CD4-positive, alpha-beta T cell treated with Interleukin-6 at 100 ng/mL for 8 hours (primary cell): ENCODE results near the gene CD209.
A peak's percentile ranks its signal among the peaks of the same experiment; 100 is the strongest.
"Not testable (repeated sequence)": the region's sequence is repeated elsewhere in the genome, so short reads cannot be mapped to it uniquely, and the experiment has no call there.

Experiments
- DNase-seq: peaks from one replicate; pipeline ENCODE4 v3.0.0-alpha.2; 2020; ENCODE audit warnings: mixed read lengths, low spot score

The CD209 gene

DNA sequence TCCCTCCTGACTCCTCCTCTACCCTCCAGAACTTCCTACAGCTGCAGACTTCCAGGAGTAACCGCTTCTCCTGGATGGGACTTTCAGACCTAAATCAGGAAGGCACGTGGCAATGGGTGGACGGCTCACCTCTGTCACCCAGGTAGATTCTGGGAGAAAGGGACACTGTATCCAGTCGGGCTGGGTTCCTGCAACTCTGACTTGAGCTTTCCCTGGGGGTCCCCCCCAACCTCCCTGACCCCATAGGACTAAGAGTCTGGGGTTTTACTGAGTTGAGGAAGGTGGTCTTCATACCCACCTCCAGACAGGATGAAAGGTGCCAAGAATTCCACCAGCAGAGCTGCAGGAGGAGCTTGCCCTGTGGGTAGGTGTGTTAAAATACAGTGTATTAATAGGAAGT is 20.2 kb upstream of the CD209 start:
- DNase-seq: no peak

DNA sequence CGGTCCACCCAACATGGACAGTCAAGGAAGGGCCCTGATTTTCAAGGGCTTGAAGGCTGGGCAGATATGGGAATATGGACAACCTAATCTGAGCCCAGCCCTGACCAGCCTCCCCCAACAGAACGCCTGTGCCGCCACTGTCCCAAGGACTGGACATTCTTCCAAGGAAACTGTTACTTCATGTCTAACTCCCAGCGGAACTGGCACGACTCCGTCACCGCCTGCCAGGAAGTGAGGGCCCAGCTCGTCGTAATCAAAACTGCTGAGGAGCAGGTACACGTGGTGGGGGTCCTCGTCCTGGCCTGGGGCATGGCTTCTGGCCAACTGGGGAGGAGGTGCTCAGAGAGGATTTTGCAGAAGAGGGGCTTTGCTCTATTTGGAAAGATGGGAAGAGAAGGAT is 19.2 kb upstream of the CD209 start:
- DNase-seq: no peak

DNA sequence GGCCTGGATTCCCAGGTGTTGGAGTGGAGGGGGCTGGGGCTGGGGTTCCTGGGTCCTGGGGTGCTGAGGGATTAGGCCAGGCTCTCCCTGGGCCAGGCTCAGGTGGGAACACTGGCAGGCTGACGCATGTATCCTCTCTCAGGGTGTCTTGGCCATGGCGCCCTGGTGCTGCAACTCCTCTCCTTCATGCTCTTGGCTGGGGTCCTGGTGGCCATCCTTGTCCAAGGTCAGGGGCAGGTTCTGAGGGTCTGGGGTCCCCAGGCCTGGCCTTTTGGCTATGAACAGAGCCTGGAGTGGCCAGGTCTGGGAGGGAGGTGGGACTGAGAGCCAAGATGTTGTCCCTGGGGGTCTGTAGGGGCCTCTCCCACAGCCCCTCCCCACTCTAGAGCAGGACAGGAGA is 17.7 kb upstream of the CD209 start:
- DNase-seq: not testable (repeated sequence)

DNA sequence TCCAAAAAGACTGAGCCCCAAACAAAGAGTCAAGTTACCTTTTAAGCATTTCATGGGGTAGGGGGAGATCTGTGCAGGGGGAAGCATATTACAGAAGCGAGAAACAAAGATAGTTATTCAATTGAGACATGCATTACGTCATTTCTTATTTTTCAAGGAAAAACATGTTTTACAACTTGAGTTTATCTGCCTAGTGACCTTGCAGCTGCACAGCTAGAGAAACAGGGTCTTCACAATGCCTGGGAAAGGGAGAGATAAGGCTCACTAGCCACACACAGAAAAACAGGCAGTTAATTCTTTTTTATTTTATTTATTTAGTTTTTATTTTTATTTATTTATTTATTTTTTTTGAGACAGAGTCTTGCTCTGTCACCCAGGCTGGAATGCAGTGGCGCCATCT is 16.8 kb upstream of the CD209 start:
- DNase-seq: not testable (repeated sequence)

DNA sequence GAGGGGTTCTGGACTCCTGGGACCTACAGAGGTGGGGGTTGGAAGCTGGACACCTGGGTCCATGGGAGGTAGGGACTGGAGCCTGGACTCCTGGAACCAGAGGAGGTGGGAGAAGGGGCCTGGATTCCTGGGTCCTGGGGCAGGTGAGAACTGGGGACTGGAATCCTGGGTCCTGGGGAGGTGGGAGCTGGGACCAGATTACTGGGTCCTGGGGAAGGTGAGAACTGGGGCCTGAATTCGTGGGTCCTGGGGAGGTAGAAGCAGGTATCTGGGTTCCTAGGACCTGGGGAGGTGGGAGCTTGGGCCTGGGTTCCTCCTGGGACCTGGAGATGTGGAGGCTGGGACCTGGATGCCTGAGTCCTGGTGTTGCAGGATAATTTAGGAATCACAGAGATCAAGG is 16.4 kb upstream of the CD209 start:
- no peak for DNase-seq

DNA sequence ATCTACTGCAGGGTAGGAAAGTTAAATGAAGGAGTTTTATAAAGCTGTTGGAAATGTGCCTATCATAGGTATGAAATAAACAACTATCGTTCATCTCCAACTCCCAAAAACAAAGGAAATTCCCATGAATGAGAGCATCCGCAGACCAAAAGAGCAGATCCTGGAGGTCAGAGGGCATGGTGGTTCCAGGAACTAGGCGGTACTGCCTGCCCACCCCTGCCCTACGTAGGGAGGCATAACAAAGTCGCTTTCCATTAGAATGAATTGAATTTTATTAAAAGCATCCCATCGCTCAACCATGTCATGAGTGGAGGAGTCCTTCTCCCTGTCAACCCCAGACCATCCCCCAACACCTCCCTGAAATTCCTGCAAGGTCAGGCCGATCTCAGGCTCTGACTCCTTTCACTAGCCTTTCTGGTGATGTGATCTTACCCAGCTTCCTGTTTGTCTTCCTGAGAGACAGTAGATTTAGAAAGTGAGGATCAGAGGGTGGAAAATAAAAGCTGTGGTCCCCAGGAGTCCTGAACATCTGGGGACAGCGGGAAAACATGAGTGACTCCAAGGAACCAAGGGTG is 15.5 kb upstream of the CD209 start, which contains the start of gene CLEC4M:
Gene CLEC4M, plus strand, starts transcription at position 525 of the 575 bp plus-strand sequence. Its CDS starts 24 bp downstream, at position 549.
- DNase-seq: no peak

DNA sequence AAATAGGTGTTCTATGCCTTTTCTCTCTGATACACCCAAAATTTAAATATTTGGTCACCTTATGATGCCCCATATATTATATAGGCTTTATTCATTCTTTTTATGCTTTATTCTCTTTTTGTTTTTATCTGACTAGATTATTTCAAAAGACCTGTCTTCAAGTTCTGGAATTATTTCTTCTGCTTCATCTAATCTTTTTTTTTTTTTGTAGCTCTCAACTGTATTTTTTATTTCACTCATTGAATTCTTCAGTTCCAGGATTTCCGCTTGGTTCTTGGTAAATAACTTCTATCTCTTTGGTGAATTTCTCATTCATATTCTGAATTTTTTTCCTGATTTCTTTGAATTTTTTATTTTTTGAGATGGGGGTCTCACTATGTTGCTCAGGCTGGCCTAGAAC is 11.8 kb upstream of the CD209 start:
- DNase-seq: no peak

DNA sequence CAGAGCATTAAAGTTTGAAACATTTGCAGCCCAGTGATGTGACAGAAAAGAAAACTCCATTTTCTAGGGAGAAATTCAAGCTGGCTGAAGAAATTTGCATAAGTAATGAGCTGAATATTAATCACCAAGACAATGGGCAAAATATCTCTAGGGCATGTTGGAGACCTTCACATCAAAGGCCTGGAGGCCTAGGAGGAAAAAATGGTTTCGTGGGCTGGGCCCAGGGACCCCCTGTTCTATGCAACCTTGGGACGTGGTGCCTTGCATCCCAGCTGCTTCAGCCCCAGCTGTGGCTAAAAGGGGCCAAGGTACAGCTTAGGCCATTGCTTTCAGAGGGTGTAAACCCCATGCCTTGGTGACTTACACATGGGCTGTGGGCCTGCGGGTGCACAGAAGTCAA is 10.0 kb upstream of the CD209 start:
- DNase-seq: no peak

DNA sequence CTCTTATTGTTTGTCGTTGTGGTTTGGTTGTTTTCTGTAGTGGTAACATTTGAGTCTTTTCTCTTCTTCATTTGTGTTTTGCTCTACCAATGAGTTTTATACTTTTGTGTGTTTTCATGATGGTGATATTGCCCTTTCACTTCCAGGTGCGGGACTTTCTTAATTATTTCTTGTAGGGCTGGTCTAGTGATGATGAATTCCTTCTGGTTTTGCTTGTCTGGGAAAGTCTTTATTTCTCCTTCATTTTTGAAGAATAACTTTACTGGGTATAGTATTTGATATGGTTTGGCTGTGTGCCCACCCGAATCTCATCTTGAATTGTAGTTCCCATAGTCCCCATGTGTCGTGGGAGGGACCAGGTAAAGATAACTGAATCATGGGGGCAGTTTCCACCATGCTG is 8.9 kb upstream of the CD209 start:
- no peak for DNase-seq

DNA sequence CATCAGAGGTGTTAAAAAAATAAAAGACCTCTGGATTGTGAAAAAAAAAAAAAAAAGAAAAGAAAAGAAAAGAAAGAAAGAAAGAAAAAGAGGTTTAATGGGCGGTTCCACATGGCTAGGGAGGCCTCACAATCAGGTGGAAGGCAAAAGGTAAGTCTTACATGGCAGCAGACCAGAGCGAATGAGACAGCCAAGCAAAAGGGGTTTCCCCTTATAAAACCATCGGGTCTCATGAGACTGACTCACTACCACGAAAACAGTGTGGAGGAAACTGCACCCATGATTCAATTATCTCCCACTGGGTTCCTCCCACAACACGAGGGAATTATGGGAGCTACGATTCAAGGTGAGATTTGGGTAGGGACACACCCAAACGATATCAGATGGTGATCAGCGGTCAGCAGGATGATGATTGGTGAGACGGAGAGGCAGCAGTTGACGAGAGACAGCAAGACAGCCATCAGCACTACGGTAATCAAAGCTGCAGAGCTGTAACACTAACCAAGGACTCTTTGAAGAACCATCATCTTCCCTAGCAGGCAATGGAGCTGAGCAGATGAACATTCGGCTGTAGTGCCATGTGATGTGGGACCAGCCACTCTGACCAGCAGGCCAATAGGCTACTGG is 3.9 kb upstream of the CD209 start:
- peak; percentile 35 for DNase-seq

DNA sequence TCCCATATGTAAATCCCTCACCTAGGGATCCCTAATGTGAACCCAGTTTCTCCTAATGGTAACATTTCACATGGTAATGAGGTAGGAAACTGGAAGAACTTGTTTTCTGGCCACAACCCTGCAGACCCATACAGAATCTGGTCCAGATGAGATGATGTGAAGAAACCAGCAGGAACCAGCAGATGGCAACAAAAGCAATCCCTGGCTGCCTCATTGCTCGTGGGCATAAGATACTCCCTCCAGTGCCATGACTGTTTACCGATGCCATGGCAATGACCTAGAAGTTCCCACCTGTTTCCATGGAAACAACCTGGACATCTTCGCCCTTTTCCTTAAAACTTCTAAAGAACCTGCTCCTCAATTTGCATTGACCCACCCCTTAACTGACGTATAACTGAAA is 1.4 kb upstream of the CD209 start:
- no peak for DNase-seq

DNA sequence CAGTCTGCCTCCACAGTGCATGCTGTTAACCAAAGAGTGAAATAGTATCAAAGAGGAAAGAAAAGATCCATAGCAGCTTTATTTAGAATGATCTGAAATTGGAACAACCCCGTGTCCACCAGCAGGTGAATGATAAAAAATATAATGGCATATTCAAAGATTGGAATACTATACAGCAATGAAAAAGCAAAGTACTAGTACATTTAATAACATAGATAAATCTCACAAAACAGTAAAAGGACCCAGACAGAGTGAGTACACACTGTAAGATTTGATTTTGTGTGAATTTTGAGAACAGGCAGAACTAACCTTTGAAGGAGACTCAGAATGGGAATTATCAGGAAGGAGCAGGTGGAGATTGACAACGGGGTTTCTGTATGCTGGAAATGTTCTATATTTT is 837 bp upstream of the CD209 start:
- no peak for DNase-seq

DNA sequence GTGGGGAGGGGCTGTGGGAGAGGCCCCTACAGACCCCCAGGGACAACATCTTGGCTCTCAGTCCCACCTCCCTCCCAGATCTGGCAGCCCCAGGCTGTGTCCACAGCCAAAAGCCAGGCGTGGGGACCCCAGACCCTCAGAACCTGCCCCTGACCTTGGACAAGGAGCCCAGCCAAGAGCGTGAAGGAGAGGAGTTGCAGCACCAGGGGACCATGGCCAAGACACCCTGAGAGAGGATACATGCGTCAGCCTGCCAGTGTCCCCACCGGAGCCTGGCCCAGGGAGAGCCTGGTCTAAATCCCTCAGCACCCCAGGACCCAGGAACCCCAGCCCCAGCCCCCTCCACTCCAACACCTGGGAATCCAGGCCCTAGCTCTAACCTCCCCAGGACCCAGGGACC is 1.0 kb downstream of the CD209 start:
- not testable (repeated sequence) for DNase-seq

DNA sequence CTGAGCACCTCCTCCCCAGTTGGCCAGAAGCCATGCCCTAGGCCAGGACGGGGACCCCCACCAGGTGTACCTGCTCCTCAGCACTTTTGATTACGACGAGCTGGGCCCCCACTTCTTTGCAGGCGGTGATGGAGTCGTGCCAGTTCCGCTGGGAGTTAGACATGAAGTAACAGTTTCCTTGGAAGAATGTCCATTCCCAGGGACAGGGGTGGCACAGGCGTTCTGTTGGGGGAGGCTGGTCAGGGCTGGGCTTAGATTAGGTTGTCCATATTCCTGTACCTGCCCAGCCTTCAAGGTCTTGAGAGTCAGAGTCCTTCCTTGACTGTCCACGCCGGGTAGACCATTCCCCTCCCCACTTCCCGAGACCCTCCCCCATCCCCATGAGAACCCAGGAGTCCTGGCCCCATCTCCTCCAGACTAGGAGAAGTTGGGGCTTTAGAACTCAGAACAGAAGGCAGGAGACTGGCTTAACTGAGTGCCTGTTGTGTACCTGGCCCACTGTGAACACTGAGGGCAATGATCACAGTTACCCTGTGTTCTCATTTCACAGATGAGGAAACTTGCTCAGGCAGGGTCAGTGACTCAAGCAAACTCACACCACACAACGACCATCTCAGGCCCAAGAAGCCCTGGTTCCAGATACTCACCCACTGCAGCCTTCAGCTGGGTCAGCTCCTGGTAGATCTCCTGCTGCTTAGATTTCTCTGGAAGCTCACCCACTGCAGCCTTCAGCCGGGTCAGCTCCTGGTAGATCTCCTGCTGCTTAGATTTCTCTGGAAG is 2.3 kb downstream of the CD209 start:
- no peak for DNase-seq

DNA sequence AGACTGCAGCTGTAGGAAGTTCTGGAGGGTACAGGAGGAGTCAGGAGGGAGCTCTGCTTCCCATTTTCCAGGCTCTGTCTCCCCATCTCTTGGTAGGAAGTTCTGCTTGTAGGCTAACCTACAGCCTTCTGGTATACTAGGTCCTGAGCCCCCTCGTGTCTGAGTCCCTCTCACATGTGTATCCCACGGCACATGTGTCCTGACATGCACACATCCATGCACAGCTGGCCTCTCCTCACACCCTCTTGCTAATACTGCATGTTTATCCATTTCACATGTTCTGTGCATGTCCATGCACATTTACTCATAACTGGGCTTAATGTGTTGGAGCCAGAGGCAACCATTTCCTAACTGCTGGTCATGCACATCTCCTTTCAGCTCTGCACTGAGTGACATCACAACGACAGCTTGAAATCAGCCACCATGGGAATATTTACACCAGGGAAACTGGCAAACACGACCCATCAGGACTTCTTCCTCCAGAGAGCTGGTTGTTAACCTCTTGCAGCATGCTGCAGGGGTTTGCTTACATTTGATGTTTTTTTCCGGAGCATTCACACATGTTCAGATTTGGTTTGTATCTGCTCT is 3.0 kb downstream of the CD209 start:
- DNase-seq: no peak

DNA sequence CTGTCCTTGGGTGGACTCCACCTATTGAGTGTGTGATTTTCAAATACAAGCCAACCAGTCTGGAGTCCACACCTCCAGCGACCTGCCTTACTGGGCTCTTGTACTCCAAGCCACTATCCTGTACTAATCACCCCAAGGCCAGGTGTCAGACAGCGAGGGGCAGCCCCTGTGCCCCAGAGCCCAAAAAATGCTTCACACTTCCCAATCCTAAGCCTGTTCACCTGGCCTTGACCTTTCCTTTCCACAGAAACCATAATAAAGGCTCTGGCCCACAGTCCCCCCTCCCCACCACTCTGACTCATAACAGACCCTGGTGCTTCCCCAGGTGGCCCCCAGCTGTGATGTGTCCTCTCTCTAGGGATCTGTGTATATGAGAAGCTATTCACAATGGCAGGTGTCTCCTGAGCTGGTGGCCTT is 3.9 kb downstream of the CD209 start:
- DNase-seq: no peak

DNA sequence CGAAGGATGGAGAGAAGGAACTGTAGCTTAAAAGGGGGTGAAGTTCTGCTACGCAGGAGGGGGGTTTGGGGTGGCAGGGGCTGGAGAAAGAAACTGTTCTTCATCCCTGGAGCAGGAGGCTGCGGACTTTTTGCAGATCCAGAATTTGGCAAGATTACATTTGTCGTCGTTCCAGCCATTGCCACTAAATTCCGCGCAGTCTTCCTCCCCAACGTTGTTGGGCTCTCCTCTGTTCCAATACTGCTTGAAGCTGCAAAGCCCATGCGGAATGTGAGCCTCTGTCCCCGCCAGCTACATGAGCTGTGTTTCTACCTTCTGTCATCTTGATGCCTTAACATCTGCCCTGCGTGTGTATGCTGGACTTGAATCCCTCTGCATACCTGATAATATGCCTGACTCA is 4.3 kb downstream of the CD209 start:
- no peak for DNase-seq

DNA sequence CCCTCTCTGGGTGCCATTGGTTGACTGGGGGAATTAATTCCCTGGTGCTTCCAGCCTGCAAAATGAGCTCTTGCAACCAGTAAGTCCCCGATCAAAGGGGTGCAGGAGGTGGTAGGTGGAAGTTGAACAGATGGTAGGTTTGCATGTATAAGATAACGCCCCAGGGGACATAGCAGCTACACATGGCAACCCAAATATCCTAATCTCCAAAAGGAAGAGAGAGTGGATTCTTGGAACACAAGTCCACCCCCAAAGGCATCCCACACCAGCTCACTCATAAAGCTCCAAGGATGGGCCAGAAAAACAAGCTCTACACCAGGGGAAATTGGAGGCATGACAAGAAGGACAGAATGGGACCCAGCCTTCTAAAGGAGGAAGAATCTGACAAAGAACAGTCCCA is 4.8 kb downstream of the CD209 start:
- no peak for DNase-seq

DNA sequence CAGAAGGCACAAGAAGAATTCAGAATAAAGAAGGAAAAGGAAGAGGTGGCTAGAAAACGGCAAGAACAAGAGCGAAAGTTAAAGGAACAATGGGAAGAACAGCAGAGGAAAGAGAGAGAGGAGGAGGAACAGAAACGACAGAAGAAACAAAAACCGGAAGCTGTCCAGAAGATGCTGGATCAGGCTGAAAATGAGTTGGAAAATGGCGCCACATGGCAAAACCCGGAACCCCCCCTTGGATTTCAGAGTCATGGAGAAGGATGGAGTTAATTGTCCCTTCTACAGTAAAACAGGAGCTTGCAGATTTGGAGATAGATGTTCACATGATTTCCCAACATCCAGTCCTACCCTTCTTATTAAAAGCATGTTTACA is 6.7 kb downstream of the CD209 start:
- no peak for DNase-seq

DNA sequence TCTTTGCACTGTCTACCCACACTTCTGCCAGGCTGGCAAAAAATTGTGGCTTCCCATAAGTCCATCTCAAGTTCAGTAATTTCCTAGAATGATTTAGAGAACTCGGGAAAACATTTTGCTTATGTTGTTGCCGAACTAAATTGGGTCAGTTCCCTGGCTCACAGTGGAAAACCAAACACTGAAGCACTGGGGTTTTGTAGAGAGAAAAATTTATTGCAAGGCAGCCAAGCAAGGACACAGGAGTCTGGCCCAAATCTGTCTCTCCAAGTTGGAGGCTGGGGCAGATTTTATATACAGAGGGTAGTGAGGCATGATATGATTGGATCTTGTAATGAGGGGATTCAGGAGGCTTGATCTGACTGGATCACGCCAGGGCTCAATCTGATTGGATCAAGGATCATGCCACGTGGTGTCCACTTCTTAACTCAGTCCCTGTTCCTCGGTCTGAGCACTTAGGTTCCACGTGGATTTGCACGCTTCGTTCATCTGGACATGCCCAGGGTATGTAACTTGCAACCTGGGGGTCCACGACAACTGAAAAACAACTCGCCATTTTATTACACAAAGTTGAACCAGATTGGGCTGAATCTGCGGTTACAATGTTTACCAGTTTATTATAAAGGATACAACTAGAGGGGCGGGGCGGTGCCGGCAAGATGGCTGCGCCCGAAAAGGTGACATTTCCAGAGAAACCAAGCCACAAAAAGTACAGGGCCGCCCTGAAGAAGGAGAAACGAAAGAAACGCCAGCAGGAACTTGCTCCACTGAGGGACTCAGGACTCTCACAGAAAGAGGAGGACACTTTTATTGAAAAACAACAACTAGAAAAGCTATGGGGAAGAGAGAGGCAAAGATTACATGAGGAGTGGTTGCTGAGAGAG is 7.3 kb downstream of the CD209 start:
- no peak for DNase-seq

DNA sequence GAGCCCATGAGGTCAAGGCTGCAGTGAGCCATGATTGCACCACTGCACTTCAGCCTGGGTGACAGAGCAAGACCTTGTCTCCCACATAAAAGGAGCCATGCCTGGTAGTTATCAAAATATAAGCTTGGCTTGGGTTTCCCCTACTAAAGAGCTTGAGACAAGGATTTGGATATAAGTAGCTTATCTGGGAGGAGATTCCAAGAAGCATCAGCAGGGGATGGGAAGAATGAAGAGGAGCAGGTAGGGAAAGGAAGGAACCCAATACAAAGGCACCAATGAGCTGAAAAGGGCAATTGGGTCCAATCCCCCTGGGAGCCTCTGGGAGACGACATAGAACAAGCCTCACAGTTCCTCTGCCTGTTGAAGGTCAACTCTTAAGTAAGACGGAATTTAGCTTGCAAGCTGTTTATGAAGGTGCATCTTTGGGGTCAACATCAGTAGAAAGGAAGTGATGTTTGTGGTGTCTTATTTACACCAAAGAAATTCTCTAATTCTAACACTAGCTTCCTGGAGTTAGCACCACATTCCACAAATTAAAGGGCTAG is 8.1 kb downstream of the CD209 start:
- DNase-seq: no peak

DNA sequence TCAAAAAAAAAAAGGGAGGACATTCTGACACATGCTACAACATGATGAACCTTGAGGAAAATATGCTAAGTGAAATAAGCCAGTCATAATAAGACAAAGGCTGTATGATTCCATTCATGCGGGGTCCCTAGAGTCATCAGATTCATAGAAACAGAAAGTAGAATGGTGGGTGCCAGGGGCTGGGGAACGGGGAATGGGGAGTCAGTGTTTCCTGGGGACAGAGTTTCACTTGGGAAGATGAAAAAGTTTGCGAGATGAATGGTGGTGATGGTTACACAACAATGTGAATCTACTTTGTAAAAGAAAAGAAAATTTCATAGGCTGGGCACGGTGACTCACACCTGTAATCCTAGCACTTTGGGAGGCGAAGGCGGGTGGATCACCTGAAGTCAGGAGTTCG is 9.3 kb downstream of the CD209 start:
- DNase-seq: no peak
